SK-N-SH treated with all-trans-retinoic acid at 6 μM for 48 hours (cell line): Measurements from ENCODE around the gene TFF3.

ENCODE experiments used
- ATAC-seq: fragments of 200-7000 bp; cut with Tn5 transposase; 3 replicates; pipeline ENCODE4 v1.9.1; 2020; ENCODE audit warnings: mild to moderate bottlenecking, moderate library complexity
- ARNTL ChIP-seq: fragments of 450-650 bp; formaldehyde crosslinking; IDR thresholded peaks from 2 replicates; pipeline ENCODE4 v1.5.0; 2020; ENCODE audit warnings: low read depth, mild to moderate bottlenecking, moderate library complexity, borderline replicate concordance
- CSDC2 ChIP-seq: fragments of 250-450 bp; sonication (Bioruptor Pico); IDR thresholded peaks from 2 replicates; pipeline ENCODE4 v1.5.0; 2020; ENCODE audit warnings: mild to moderate bottlenecking, moderate library complexity
- ESRRG ChIP-seq: fragments of 250-450 bp; sonication (Bioruptor Pico); IDR thresholded peaks from 2 replicates; pipeline ENCODE4 v1.6.1; 2021; ENCODE audit warnings: mild to moderate bottlenecking
- RARB ChIP-seq: fragments of 250-450 bp; sonication (Bioruptor Pico); IDR thresholded peaks from 2 replicates; pipeline ENCODE4 v1.8.0; 2021; ENCODE audit warnings: mild to moderate bottlenecking, moderate library complexity
- TCF4 ChIP-seq: fragments of 250-450 bp; sonication (Bioruptor Pico); IDR thresholded peaks from 2 replicates; pipeline ENCODE4 v1.8.0; 2021; ENCODE audit warnings: mild to moderate bottlenecking, moderate library complexity, borderline replicate concordance
- TOX ChIP-seq: fragments of 250-450 bp; sonication (Bioruptor Pico); IDR thresholded peaks from 2 replicates; pipeline ENCODE4 v1.8.0; 2021; ENCODE audit warnings: mild to moderate bottlenecking, moderate library complexity, borderline replicate concordance
- ZC3H10 ChIP-seq: fragments of 250-450 bp; sonication (Bioruptor Pico); IDR thresholded peaks from 2 replicates; pipeline ENCODE4 v1.5.1; 2021; ENCODE audit warnings: mild to moderate bottlenecking, moderate library complexity
- ZFP3 ChIP-seq: fragments of 250-450 bp; sonication (Bioruptor Pico); IDR thresholded peaks from 2 replicates; pipeline ENCODE4 v1.5.0; 2020; ENCODE audit warnings: mild to moderate bottlenecking, moderate library complexity
- ZFP30 ChIP-seq: fragments of 450-650 bp; formaldehyde crosslinking; IDR thresholded peaks from 2 replicates; pipeline ENCODE4 v1.5.0; 2022; ENCODE audit warnings: mild to moderate bottlenecking, moderate library complexity
- ZNF565 ChIP-seq: fragments of 450-650 bp; formaldehyde crosslinking; conservative IDR thresholded peaks from 2 replicates; pipeline ENCODE4 v1.5.0; 2020; ENCODE audit warnings: low read depth, mild to moderate bottlenecking, moderate library complexity
- TF ChIP-seq, protein P1 (sequence below): fragments of 250-450 bp; sonication (Bioruptor Pico); IDR thresholded peaks from 2 replicates; pipeline ENCODE4 v1.5.0; 2020; ENCODE audit warnings: mild to moderate bottlenecking, moderate library complexity

TFF3 gene

DNA sequence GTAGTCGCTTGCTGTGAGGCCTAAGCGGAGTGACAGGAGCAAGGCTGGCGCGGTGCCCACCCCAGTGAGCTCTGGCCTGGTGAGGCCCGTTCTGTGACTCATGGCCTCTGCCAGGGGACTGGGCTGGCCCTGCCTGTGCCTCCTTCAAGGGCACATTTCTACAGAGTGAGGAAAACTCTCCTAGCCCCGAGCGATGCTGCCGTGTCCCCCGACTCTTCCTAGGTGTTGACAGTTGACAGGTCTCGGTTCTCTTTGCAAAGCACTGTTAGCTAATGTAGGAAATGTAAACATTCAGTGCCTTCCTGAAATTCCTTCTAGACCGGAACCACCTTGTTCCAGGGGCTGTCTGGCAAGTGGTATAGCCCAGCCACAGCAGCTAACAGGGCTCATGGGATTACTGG is 52.4 kb downstream of the TFF3 start:
- TF ChIP-seq ZFP30 (CRISPR knock-in tag) (no peak), ZFP3 (CRISPR knock-in tag) (no peak), CSDC2 (CRISPR knock-in tag) (no peak), ESRRG (no peak), ZNF565 (CRISPR knock-in tag) (no peak)
- ATAC-seq: no peak

DNA sequence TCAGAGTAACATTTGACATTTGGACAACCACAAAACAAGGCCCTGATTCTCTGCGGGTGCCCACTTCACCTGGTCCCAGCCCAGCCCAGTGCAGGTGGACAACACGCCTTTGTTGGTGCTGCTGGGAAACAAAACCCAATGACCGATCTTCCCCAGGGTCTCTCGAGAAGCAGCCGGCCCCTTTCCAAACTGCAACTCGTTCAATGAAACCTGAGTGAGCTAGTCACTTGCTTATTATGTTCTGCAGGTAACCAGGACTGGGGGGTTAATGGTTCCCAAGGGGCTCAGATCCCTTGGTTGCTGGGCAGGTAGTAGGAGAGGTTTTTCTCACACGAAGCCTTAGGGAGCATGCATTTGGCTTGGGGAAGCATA is 53.4 kb downstream of the TFF3 start:
- ATAC-seq: no peak
- TF ChIP-seq ZC3H10 (CRISPR knock-in tag): no peak
- no peak for TF ChIP-seq TCF4
- no peak for TF ChIP-seq ARNTL (CRISPR knock-in tag)
- TF ChIP-seq ZFP30 (CRISPR knock-in tag): no peak
- no peak for TF ChIP-seq ESRRG
- TF ChIP-seq TOX (CRISPR knock-in tag): no peak
- TF ChIP-seq, protein P1, sequence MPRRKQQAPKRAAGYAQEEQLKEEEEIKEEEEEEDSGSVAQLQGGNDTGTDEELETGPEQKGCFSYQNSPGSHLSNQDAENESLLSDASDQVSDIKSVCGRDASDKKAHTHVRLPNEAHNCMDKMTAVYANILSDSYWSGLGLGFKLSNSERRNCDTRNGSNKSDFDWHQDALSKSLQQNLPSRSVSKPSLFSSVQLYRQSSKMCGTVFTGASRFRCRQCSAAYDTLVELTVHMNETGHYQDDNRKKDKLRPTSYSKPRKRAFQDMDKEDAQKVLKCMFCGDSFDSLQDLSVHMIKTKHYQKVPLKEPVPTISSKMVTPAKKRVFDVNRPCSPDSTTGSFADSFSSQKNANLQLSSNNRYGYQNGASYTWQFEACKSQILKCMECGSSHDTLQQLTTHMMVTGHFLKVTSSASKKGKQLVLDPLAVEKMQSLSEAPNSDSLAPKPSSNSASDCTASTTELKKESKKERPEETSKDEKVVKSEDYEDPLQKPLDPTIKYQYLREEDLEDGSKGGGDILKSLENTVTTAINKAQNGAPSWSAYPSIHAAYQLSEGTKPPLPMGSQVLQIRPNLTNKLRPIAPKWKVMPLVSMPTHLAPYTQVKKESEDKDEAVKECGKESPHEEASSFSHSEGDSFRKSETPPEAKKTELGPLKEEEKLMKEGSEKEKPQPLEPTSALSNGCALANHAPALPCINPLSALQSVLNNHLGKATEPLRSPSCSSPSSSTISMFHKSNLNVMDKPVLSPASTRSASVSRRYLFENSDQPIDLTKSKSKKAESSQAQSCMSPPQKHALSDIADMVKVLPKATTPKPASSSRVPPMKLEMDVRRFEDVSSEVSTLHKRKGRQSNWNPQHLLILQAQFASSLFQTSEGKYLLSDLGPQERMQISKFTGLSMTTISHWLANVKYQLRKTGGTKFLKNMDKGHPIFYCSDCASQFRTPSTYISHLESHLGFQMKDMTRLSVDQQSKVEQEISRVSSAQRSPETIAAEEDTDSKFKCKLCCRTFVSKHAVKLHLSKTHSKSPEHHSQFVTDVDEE: no peak
- no peak for TF ChIP-seq RARB (CRISPR knock-in tag)
